ENCODE results near the gene RBP5. TPM values are rescaled to one million over a fixed set of nuclear protein-coding genes. Genes with fewer than 3 reads are reported as not detected.

RBP5 gene
- total and polyA plus RNA-seq, 2 donors (not counting 1 experiment from before 2014, with no cell fraction given) = not detected

- Histone ChIP-seq H3K4me3 (replicated peaks in 1 of 4; ENCODE audit: control extremely low read depth in 1 of 4, insufficient read depth in 1 of 4, low read depth in 3 of 4, low read length in 4 of 4) (peak overlapping the region; percentile 52 to 69 (median 65)), H2AFZ (ENCODE audit: low read length) (peak overlapping the region; percentile 64), H4K20me1 (ENCODE audit: control insufficient read depth, extremely low read depth, insufficient read depth, low read length) (no peaks in the 10 kb centered on the region), H3K79me2 (ENCODE audit: control insufficient read depth, insufficient read depth, low read length) (no peaks in the 10 kb centered on the region), H3K9me3 (ENCODE audit: control insufficient read depth, insufficient read depth, low read depth, low read length) (no peaks in the 10 kb centered on the region), H3K4me1 (ENCODE audit: control insufficient read depth, extremely low read depth, insufficient read depth, low read length) (peaks cover 5% of the 10 kb centered on the region), H3K27me3 (ENCODE audit: control insufficient read depth, insufficient read depth, low read length) (no peaks in the 10 kb centered on the region), H3K27ac (ENCODE audit: insufficient read depth, low read length) (no peak overlapping the region), H3K36me3 (ENCODE audit: control insufficient read depth, insufficient read depth, low read length) (no peaks in the 10 kb centered on the region), H3K4me2 (ENCODE audit: extremely low read depth, insufficient read depth, low read length) (peak overlapping the region; percentile 97), H3K9ac (ENCODE audit: insufficient read depth, low read length) (peak overlapping the region; percentile 30)
- TF ChIP-seq EZH2 (IDR thresholded peaks at IDR 0.05; ENCODE audit: low read length, missing control alignments) = no peak
- no peak for TF ChIP-seq CTCF (conservative IDR thresholded peaks at IDR 0.05 in 1 of 2, IDR thresholded peaks at IDR 0.05 in 1 of 2; ENCODE audit: low read depth in 1 of 2, low read length in 2 of 2)
- no peak for DNase-seq (ENCODE audit: low read depth in 2 of 2)
Observed at GRCh38 chr12:7129287-7129871, 690 bp upstream of the RBP5 start.

- Histone ChIP-seq H3K36me3 (ENCODE audit: control insufficient read depth, insufficient read depth, low read length) (no peaks in the 10 kb centered on the region), H3K27me3 (ENCODE audit: control insufficient read depth, insufficient read depth, low read length) (no peaks in the 10 kb centered on the region), H4K20me1 (ENCODE audit: control insufficient read depth, extremely low read depth, insufficient read depth, low read length) (no peaks in the 10 kb centered on the region), H3K4me2 (ENCODE audit: extremely low read depth, insufficient read depth, low read length) (no peak overlapping the region), H3K27ac (ENCODE audit: insufficient read depth, low read length) (no peak overlapping the region), H3K4me3 (replicated peaks in 1 of 4; ENCODE audit: control extremely low read depth in 1 of 4, insufficient read depth in 1 of 4, low read depth in 3 of 4, low read length in 4 of 4) (no peak overlapping the region), H3K4me1 (ENCODE audit: control insufficient read depth, extremely low read depth, insufficient read depth, low read length) (peaks cover 5% of the 10 kb centered on the region), H3K9me3 (ENCODE audit: control insufficient read depth, insufficient read depth, low read depth, low read length) (no peaks in the 10 kb centered on the region), H3K79me2 (ENCODE audit: control insufficient read depth, insufficient read depth, low read length) (no peaks in the 10 kb centered on the region), H3K9ac (ENCODE audit: insufficient read depth, low read length) (no peak overlapping the region), H2AFZ (ENCODE audit: low read length) (no peak overlapping the region)
- TF ChIP-seq EZH2 (IDR thresholded peaks at IDR 0.05; ENCODE audit: low read length, missing control alignments) = no peak
- TF ChIP-seq CTCF (conservative IDR thresholded peaks at IDR 0.05 in 1 of 2, IDR thresholded peaks at IDR 0.05 in 1 of 2; ENCODE audit: low read depth in 1 of 2, low read length in 2 of 2) = no peak
- no peak for DNase-seq (ENCODE audit: low read depth in 2 of 2)
Observed at GRCh38 chr12:7127916-7128626, 618 bp downstream of the RBP5 start.

- TF ChIP-seq EZH2 (IDR thresholded peaks at IDR 0.05; ENCODE audit: low read length, missing control alignments) = no peak
- no peak for TF ChIP-seq CTCF (conservative IDR thresholded peaks at IDR 0.05 in 1 of 2, IDR thresholded peaks at IDR 0.05 in 1 of 2; ENCODE audit: low read depth in 1 of 2, low read length in 2 of 2)
- Histone ChIP-seq H3K79me2 (ENCODE audit: control insufficient read depth, insufficient read depth, low read length) (no peaks in the 10 kb centered on the region), H3K9ac (ENCODE audit: insufficient read depth, low read length) (no peak overlapping the region), H3K27ac (ENCODE audit: insufficient read depth, low read length) (no peak overlapping the region), H2AFZ (ENCODE audit: low read length) (no peak overlapping the region), H4K20me1 (ENCODE audit: control insufficient read depth, extremely low read depth, insufficient read depth, low read length) (no peaks in the 10 kb centered on the region), H3K27me3 (ENCODE audit: control insufficient read depth, insufficient read depth, low read length) (no peaks in the 10 kb centered on the region), H3K9me3 (ENCODE audit: control insufficient read depth, insufficient read depth, low read depth, low read length) (no peaks in the 10 kb centered on the region), H3K4me3 (replicated peaks in 1 of 4; ENCODE audit: control extremely low read depth in 1 of 4, insufficient read depth in 1 of 4, low read depth in 3 of 4, low read length in 4 of 4) (no peak overlapping the region), H3K4me2 (ENCODE audit: extremely low read depth, insufficient read depth, low read length) (no peak overlapping the region), H3K36me3 (ENCODE audit: control insufficient read depth, insufficient read depth, low read length) (no peaks in the 10 kb centered on the region), H3K4me1 (ENCODE audit: control insufficient read depth, extremely low read depth, insufficient read depth, low read length) (peaks cover 5% of the 10 kb centered on the region)
- no peak for DNase-seq (ENCODE audit: low read depth in 2 of 2)
Observed at GRCh38 chr12:7125632-7126227, 3.0 kb downstream of the RBP5 start.

All from fibroblast of lung (primary cell).